Measurements from ENCODE around the gene C13orf46.
A peak's percentile ranks its signal among the peaks of the same experiment; 100 is the strongest.

C13orf46 gene

DNA sequence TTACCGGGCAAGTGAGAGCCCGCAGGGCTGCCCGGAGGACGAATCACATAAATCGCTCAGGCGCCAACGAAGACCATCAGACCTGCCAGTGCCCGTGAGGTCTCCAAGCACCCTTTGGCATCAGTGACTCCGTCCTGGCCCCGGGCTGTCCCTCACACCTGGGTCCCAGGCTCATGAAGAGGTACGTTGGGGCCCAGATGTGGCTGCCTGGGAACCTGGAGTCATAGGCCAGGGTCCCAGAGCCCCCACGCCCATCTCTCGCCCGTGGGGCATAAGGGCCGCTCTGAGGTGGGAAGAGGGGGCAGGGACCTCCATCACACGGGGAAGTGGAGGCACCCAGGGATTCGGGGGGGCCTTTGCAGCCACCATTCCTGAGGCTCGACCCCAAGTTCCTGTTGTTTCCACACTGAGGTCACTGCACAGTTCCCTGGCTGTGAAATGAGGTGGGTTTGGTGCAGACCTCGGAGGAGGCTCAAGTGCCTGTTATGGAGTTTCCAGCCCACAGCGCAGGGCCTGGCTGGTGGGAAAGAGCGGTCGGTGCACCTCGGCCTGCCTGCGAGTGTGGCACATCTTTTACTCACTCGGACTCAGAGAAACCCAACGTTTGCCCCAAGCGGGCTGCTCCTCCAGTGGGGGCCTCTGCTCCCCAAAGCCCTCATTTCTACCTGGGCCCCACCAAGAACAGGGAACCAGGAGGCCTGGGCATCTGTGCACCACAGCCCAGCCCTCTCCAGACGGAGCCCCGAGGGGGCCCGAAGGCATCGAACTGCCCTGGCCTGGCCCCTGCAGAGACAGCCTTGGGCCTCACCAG is 35.9 kb upstream of the C13orf46 start:
- DNase-seq (ENCODE audit: low read depth): no peak

DNA sequence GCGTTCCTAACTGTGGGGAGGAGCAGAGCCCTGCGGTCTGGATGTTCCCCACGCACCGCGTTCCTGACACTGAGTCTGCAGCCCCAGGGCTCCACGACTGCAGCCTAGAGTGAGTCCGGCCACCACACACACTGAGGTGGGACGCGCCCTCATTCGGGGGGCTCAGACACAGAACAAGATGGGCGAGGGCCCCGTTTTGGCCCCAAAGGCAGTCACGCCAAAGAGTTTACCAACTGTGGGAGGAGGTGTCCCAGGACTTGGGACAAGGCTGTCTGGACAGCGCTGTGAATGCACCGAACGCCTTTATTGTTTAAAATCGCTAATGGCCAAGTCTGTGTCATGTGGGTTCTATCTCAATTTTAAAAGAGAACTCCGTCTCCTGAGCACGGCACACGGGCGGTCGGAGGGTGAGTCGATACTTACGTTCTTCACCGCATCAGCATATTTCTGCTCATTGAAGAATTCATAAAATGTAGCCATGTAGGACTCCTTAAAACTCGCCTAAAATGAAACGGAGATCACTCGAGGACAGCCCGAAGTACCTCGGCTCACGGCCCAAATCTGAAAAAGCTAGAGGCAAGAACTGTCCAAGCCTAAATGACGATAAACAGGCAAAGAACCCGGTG is 35.2 kb upstream of the C13orf46 start:
- no peak for DNase-seq (ENCODE audit: low read depth)

DNA sequence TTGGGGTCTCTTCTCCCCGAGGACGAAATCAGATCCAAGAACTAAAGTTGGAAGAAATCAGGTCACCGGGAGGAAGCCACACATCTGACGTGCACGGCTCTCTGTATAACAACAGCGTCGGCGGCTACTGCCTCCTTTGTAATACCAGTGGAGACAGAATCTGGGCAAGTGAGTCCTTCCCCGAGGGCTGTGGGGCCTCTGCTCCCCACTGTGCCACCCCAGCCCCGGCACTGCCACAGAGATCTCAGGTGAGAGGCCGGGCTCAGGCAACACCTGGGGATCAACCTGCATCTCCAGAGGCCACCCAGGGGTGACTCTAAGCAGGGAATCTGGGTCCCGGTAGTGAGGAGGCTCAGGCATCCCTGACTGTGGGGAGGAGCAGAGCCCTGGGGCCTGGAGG is 33.7 kb upstream of the C13orf46 start:
- no peak for DNase-seq (ENCODE audit: low read depth)

DNA sequence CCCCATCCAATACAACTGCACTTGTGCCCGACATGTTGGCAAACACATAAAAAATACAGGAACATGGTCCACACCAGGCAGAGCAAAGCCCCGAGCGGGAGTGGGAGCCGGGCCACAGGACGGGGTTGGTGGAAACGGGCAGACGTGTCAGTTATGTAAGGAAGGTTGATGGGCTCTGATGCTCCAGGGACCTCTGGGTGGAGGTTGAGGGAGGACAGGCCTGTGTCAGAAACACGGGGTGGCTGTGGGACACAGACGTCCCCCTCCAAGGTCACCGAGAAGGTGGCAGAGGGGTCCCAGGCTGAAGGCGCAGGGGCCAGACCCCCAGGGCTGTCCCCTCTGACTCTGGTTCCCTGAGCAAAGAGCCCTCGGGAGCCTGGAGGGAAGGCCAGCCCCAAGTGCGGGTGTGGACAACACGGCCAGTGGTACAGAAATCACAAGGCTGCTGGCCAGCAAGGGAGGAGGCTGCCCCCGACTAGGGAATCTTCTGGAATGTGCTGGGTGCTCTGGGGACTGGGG is 31.4 kb upstream of the C13orf46 start:
- no peak for DNase-seq (ENCODE audit: low read depth)

DNA sequence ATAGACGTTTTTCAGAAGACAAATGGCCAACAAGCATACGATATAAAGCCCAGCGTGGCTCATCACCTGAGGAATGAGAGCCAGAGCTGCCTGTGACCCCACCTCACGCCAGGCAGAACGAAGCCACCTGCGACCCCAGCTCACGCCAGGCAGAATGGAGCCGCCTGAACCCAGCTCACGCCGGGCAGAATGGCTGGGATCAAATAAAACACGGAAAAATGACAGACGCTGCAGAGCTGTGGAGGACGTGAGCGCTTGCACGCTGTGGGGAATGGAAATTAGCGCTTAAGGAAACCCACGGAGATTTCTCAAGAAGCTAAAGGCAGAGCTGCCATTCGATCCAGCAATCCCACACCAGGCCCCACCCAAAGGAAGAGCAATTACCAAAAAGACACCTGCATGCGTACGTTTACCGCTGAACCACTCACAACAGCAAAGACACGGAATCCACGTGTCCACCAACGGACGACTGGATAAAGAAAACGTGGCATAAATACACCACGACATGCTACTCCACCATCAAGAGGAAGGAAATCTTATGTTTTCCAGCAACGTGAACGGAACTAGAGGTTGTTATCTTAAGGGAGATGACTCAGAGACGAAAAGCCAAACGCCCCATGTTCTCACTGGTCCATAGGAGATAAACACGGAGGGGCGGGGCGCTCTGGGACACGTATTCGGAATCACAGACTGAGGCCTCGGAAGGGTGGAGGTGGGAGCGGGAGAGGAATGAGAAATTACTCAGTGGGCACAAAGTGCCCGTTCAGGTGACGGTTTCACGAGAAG is 30.7 kb upstream of the C13orf46 start:
- DNase-seq (ENCODE audit: low read depth): peak; percentile 60

DNA sequence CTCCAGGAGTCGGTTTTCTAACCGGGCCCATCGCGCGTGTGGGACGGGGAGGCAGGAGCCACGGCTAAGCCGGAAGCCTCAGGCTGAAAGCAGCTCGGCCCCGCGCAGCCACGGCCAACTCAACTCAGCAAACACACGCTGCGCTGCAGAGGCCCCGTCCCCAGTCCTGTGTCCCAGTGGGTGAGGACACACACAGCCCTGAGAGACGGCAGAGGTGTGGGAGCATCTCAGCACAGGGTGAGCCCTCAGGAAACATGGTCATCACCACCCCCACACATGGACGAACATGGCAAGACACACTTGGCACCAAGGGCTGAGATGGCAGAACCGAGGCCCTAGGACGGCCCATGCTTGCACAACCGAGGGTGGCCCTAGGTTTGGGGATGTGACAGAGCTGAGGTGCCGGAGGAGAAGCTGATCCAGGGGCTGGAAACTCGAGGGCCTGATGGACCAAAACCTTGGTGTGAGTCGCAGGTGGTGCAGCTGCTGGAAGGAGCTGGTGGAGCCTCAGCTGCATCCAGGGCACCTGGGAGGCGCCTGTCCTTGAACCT is 29.0 kb upstream of the C13orf46 start:
- DNase-seq (ENCODE audit: low read depth): no peak

- no peak for DNase-seq (ENCODE audit: low read depth)
Measured at GRCh38 chr13:114002009-114002544, 28.2 kb upstream of the C13orf46 start.

- DNase-seq (ENCODE audit: low read depth): no peak
Measured at GRCh38 chr13:114001331-114002008, 27.6 kb upstream of the C13orf46 start.

DNA sequence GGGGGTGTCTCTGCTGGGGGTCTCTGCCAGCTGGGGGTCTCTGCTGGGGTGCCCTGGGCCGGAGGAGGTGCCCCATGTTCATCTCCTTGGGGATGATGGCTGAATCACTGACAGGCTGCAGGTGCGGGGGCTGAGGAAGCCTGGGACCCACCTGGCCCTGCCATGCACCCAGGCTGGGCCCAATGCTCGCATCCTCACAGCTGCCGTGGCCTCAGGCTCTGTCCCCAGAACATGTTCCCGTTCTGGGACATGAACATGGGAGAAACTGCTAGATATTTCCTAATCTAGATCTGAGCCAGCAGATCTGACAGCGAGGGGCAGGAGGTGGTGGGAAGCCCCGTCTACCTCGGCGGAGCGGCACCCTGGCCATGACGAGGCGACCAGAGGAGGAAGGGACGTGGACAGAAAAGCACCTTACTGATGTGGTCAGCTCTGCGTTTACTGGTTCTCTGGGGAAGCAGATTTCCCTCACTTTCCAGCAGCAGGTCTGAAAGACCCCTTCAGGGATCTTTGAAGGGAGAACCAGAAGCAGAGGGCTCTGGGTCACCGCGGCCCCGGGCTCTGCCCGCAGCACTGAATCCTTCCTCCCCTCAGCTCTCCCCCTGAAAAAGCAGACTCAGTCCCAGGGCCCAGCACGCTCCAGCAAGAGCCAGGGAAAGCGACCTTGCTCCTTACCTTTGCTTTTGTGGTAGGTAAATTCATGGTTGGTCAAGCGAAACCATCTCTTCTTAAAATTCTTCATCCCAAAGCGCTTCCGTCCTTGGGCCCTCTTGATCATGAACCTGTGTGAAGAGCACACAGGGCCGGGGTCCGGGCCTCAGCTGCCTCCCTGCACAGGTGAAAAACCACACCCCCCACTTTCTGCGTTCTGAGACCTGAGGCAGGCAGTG is 26.5 kb upstream of the C13orf46 start:
- no peak for DNase-seq (ENCODE audit: low read depth)

GRCh38 chr13:113999618-113999910 is 25.7 kb upstream of the C13orf46 start:
- no peak for DNase-seq (ENCODE audit: low read depth)

GRCh38 chr13:113998781-113999617 is 25.1 kb upstream of the C13orf46 start:
- no peak for DNase-seq (ENCODE audit: low read depth)

DNA sequence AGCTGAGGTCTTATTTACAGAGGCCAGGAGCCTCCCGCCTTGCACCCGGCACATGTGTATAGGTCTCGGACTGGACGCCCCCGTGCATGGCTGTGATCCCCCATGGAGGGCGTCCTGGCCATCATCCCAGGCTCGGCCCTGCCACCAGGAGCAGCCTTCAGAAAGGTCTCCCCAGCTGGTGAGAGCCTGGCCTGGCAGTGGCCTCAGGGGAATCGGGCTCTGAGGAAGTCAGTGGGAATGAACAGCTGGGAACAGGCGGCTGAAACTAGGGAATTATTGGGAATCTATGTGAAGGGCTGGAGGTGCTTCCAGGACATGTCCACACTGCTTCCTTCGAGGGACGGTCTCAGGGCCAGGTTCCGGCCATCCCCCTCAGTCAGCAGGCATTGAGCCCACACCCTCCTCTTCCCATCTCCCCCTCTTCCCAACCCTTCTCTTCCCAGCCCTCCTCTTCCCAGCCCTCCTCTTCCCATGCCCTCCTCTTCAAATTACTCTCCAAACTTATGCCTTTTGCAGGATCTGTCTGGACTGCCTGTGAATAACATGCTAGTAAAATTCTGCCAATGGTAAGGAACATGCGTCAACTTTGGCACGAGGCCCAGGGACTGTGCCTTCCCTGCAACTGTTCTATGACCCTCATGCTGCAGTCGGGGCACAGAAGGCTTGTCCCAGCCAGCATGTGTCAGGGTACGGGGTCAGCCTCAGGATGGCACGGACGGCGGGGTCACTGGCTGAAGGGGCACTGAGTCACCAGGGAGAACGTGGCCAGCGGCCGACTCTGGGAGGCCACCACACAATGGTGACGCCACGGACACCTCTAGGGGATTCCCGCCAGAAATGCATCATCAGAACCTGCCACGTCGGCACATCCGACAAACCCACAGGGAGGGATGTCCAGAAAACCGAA is 24.2 kb upstream of the C13orf46 start:
- DNase-seq (ENCODE audit: low read depth): no peak

GRCh38 chr13:113996912-113997745 is 23.3 kb upstream of the C13orf46 start:
- DNase-seq (ENCODE audit: low read depth): no peak

- no peak for DNase-seq (ENCODE audit: low read depth)
Measured at GRCh38 chr13:113996081-113996911, 22.4 kb upstream of the C13orf46 start.

DNA sequence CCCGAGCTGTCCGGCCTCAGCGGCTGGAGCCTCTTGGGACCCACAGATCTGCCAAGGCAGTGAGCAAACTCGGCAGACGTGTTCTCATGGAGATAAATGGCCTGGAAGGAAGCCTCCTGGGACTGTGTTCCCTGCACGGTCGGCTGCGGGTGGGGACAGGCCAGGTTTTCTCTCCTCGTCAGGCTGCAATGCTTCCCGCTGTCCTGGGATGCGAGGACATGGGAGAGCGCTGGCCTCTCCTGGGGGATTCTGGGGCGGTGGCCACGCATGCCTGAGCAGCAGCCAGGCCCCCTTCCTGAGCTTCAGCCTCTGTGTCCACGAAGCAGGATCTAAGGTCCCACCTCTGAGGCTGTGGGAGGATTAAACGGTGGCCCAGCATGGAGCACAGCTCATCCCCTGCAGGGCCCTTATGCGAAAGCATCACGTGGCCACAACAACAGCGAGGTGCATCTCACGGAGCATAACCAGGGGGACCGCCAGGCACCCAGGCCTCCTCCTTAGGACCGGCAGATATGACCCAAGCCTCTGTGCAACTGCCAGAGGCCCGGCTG is 21.2 kb upstream of the C13orf46 start:
- DNase-seq (ENCODE audit: low read depth): no peak

- no peak for DNase-seq (ENCODE audit: low read depth)
Measured at GRCh38 chr13:113992276-113993005, 18.6 kb upstream of the C13orf46 start.

All from non-pigmented ciliary epithelial cell (primary cell).